Spleen (tissue), 7 donors: ENCODE data around the gene RHBDL1.

ENCODE experiments used
- POLR2A ChIP-seq, 3 donors: fragments of 450-650 bp; IDR thresholded peaks; one replicate each; pipeline ENCODE4 v1.5.1; 2017; ENCODE audit warnings: antibody characterized with exemption in 3 of 3, mild to moderate bottlenecking in 1 of 3
- POLR2AphosphoS5 ChIP-seq, 3 donors: sonication (generic); formaldehyde crosslinking; IDR thresholded peaks; one replicate each; pipeline ENCODE4 v1.5.1; 2017; ENCODE audit warnings: antibody characterized with exemption in 3 of 3
- TF ChIP-seq, protein P1 (sequence below), 11 experiments: fragments of 200-600 bp in 7 of 11; fragments of 450-650 bp in 4 of 11; sonication (generic) in 4 of 11; IDR thresholded peaks in 8 of 11; conservative IDR thresholded peaks in 3 of 11; 1 replicate in 7 of 11; 2 replicates in 4 of 11; pipeline versions ENCODE4 v1.4.0 to v1.8.0; 2016 to 2021; ENCODE audit warnings: antibody characterized with exemption in 11 of 11, inconsistent platforms in 4 of 11, mild to moderate bottlenecking in 1 of 11
- donor health status: DM: no; HTN: no; CAD: no; lungs with moderate emphysema.
- donor health status: DM: no; HTN: no; CAD: no.
- donor health status: DM: no; HTN: no; CAD: no.

DNA sequence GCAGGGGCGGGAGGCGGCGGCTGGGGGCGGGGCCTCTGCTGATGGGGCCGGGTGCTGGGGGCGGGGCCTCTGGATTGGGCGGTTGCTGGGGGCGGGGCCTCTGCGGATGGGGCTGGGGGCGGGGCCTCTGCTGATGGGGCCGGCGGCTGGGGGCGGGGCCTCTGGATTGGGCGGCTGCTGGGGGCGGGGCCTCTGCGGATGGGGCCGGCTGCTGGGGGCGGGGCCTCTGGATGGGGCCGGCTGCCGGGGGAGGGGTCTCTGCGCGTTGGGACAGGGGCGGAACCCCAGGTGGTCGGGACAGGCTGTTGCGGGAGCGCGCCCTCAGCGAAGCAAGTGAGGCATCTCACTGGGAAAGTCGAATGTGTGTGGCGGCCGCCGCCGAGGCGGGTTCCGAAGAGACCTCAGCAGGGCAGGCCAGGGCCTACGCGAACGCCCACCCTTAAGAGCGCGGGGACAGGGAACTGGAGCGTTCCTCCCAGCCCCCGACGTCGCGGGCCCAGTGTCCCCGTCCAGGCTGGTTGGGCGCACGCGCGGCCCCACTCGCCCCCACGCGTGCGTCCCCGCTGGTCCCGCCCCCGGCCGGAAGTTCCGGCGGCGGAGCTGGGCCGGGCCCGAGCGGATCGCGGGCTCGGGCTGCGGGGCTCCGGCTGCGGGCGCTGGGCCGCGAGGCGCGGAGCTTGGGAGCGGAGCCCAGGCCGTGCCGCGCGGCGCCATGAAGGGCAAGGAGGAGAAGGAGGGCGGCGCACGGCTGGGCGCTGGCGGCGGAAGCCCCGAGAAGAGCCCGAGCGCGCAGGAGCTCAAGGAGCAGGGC, 4.5 kb downstream of the RHBDL1 start, which contains the start of gene STUB1:
- TF ChIP-seq, protein P1, sequence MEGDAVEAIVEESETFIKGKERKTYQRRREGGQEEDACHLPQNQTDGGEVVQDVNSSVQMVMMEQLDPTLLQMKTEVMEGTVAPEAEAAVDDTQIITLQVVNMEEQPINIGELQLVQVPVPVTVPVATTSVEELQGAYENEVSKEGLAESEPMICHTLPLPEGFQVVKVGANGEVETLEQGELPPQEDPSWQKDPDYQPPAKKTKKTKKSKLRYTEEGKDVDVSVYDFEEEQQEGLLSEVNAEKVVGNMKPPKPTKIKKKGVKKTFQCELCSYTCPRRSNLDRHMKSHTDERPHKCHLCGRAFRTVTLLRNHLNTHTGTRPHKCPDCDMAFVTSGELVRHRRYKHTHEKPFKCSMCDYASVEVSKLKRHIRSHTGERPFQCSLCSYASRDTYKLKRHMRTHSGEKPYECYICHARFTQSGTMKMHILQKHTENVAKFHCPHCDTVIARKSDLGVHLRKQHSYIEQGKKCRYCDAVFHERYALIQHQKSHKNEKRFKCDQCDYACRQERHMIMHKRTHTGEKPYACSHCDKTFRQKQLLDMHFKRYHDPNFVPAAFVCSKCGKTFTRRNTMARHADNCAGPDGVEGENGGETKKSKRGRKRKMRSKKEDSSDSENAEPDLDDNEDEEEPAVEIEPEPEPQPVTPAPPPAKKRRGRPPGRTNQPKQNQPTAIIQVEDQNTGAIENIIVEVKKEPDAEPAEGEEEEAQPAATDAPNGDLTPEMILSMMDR (IDR thresholded peaks at IDR 0.05 in 8 of 11, conservative IDR thresholded peaks at IDR 0.05 in 3 of 11) = no peak
- TF ChIP-seq POLR2A (IDR thresholded peaks at IDR 0.05) (peak in 2 of 3 donors; percentile 24 to 40), POLR2AphosphoS5 (IDR thresholded peaks at IDR 0.05) (peak; percentile 79 to 87 (median 80))
